ENCODE data around the gene NCMAP. TPM values are rescaled to one million over a fixed set of nuclear protein-coding genes. Genes with fewer than 3 reads are reported as not detected.

Gene NCMAP
- total RNA-seq, 1 donor from 2014 or later = 1.9 TPM

DNA sequence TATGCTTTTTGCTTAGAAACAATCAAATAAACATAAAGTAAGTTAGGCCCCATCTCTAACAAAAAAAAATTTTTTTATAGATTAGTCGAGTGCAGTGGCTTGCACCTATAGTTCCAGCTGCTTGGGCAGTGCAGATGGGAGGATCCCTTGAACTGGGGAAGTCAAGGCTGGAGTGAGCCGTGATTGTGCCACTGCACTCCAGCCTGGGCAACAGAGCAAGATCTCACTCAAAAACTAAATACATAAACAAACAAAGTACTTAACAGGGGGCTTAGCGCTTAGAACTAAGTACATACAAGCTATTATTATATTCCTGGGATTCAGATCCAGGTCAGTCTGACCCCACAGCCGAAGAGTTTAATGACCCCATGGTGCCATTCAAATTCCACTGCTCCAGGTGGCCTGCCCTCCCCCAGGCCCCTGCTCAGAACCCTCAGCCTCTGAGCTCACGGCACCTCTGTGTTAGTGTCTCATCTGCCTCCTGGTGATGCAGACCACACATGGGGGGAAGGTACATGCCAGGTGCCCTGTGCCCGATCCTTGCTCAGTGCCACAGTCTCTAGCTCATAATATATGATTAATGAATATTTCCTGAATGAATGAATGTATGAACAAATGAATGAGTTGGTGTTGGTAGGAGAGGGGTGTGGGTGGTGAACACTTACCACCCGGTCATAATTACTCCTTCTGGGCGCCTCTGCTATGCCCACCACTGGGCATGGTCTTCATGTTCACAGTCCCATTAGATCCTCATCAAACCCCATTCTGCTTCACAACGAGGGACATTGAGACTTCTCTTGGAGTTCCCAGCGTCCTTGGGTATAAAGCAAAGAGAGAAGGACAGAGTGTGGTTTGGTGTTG, 14.6 kb downstream of the NCMAP start:
- DNase-seq (ENCODE audit: low spot score) = no peak

DNA sequence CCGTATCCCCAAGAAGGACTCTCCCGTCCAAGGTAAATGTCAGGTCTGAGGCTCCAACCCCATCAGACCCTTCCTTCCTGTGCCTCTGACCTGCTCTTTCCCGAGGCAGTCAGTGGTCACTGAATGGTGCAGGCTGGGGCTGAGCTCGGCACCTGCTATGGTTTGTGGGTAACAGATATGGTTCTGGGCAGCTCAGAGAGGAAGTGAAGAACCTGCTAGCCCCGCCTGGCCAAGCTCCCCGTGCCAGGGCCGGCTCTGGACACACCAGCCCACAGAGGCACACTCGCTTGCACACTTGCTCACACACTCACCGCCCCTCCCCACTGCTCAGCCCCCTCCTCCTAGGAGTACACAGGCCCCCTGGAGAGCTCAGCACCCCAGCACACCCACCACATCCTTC, 16.4 kb downstream of the NCMAP start:
- DNase-seq (ENCODE audit: low spot score) = no peak

DNA sequence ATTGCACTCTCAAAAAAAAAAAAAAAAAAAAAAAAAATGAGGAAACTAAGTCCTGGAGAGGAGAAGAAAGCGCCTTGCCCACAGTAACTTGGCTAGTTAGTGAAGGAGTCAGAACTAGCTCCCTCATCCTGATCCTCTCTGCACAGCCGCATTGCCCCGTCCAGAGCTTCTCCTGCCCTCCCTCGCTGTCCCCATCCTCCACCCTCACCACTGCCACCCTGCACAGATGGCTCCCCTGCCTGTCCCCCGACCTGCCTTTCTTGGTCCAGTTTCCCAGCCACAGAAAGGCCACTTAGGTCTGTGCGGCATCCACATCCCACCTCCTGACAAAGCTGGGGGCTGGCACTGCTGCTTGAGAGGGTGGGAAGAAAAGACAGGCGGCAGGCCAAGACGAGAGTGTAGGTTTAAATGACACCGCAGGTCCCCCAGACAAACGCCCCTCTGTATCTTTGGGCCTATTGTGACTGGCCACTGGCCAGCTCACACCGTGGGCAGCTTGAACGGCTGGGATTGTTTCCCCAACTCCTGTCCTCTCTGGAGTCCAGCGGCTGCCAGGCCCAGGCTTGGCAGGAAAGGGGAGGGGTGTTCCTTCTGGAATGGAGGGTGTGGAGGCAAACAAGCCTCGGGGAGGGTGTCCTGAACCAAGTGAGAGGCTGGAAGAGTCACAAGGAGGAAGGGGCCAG, 20.2 kb downstream of the NCMAP start:
- no peak for DNase-seq (ENCODE audit: low spot score)

DNA sequence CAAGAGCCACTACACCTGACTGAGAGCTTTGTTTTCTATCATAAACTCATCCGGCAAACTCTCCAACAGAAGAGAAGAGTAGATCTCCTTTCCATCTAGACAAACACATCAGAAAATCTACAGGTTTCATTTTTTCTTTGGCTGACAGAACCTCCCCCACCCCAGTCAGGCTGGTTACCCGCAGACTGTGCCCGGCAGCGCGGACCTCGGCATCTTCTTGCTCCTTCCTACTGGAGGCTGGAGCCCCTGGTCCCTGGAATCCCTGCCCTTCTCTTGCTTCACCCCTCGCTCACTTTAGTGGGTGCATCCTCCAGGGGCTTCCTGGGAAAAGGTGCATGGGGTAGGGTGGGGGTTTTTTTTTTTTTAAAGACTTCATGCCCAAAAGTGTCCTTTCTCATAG, 23.0 kb downstream of the NCMAP start:
- DNase-seq (ENCODE audit: low spot score) = no peak

DNA sequence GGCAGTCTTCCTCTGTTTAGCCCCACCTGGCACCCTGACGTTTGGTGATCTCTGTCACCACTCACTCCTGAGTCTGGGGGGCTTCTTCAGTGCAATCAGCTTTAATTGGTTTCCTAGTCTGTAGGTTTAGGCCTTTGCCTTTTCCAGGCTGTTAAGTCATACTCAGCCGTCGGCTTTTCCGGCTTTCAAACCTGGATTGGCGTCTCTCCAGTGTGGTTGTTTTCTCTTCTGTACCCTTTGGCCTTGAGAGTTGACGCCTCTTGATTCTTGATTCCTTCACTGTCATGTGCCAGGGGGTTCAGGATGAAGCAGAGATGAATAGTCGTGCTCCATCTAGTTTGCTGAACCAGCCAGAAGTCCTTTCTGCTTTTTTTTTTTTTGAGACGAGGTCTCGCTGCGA, 24.9 kb downstream of the NCMAP start:
- DNase-seq (ENCODE audit: low spot score) = no peak

DNA sequence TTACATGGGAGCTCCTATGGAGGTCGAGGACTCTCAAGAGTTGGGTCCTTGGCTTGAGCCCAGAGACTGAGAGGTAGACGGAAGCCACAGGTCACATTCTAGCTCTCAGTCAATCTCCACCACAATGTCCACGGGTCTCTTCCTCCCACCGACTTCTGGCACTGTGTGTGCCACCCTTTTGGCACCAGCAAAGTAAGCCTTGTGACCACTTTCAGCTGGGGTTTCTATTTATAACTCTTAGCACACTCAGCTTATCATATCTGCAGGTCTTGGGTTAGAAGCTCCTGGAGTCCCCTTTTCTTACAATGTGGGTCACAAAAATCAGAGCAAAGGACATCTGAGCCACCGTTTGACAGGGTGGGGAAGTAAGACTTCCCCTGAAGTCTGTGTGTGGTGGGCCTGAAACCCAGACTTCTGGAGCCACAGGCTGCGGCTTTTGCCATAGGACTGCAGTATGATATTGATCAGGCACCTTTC, 28.3 kb downstream of the NCMAP start:
- DNase-seq (ENCODE audit: low spot score) = no peak

DNA sequence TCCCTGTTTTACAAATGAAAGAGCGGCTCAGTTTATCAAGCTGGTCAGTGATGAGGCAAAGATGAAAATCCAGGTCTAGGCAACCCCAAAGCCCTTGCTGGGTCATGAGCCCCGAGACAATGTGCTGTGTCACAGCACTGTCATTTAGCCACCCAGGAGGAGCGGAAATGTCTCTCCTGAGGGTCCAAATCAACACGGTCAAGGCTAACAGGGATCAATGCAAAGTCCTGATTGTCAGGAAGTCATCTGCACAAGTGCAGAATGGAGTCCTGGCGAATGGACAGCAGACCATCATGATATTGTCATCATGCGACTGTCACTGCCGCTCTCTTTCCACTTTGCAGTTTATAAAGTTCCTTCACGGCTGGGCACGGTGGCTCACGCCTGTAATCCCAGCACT, 30.2 kb downstream of the NCMAP start:
- DNase-seq (ENCODE audit: low spot score) = no peak

DNA sequence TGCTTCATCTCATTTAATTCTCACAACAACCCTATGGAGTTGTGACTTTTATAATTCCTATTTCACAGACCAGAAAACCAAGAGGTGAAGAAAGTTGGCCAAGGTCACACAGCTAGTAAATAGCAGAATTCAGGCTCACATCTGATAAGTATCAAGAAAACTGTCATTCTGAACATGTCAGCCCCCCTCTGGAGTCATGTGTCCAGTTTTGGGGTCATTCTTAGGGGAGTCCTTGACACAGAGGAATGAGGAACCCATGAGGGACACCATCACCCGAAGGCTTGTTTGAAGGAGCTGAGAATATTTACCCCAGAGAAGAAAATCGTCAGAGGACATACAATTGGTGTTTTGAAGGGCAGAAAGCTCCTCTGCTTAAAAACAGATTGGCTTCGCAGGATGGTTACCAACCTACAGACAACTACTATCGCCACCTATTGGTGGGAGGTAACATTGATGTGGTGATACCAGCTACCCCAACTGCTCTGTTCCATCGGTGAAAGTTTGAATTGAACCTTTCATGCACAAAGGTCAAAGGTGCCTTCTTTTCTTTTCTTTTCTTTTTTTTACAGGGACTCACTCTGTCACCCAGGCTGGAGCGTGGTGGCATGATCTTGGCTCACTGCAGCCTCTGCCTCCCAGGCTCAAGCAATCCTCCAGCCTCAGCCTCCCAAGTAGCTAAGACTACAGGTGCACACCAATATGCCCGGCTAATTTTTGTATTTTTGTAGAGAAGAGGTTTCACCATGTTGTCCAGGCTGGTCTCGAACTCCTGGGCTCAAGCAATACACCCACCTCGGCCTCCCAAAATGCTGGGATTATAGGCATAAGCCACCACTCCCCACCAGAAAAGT, 31.3 kb downstream of the NCMAP start:
- DNase-seq (ENCODE audit: low spot score) = peak; percentile 43

DNA sequence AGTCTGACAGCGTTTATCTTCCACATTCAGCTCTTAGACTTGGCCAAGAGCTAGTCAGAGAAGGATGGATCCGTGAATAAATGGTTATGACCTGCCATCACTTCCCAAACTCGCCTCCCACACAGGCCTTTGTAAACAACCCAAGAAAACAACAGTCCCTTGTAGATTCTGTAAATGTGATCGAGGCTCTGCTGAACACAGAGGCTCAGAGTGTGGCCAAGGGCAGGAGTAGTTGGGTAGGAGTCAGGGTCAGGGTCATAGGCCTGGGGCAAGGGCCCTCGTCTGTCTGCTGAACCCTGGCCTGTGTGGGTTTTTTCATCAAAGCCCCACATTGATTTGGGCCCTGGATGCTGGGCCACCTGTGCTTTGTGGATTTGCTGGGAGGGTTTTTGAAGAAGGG, 32.7 kb downstream of the NCMAP start:
- DNase-seq (ENCODE audit: low spot score) = no peak

DNA sequence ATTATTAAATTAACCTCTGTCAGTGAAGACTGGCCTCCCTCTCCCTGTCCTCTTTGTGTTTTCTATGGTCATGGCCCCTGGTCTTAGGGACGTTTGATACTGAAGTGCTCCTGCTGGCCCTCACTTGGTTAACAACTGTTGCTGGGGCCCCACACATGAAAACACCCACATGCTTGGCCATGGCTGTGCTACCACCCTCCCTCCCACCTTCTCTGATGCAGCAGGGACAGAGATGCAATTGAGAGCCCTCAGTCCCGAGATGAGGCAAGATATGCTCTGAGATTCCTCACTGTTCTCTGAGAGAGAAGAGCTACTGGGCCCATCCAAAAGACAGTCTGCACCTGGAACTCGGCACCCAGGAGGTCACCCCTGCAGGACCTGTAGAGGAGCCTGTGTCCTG, 33.3 kb downstream of the NCMAP start:
- DNase-seq (ENCODE audit: low spot score) = no peak

DNA sequence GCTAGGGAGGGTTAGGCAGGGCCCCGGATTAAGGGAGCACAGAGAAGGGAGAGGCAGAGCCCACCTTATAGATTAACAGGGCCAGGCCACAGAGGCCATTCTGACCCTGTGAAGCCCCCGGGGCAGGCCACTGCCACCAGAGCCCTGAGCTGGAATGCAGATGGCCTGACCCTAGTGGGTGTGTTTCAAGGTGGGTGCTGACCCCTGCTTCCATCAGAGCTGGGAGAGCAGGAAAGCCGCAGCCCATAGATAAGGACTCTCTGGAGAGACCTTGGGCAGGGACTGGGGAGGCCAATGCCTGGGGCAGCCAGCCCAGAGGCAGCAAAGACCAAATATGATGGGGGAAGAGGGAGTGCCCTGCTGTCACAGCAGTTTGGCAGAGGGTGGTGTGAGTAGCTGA, 35.9 kb downstream of the NCMAP start:
- no peak for DNase-seq (ENCODE audit: low spot score)

DNA sequence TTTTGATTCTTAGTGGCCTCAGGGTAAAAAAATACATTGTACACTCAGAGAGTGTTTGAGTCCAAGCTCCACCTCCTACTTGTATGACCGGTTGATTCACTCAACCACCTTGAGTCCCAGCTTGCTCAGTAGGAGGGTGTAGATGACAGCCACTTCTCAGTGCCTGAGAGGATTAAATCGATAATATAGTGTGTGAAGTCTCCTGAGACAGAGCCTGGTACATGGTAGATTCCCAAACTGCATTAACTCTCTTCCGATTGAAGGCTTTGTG, 38.4 kb downstream of the NCMAP start:
- peak; percentile 42 for DNase-seq (ENCODE audit: low spot score)

DNA sequence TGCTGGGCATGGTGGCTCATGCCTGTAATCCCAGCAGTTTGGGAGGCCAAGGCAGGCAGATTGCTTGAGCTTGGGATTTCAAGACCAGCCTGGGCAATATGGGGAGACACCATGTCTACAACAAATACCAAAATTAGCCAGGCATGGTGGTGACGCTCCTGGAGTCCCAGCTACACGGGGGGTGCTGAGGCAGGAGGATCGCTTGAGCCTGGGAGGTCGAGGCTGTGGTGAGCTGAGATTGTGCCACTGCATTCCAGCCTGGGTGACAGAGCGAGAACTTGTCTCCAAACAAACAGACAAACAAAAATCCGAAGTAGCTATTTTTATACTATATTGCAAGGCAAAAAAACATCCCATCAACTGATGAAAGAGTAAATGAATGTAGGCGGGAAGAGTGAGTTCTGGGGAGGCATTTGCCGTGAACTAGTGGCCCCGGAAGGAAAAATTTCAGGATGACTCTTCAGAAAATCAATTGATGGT, 40.6 kb downstream of the NCMAP start:
- no peak for DNase-seq (ENCODE audit: low spot score)

DNA sequence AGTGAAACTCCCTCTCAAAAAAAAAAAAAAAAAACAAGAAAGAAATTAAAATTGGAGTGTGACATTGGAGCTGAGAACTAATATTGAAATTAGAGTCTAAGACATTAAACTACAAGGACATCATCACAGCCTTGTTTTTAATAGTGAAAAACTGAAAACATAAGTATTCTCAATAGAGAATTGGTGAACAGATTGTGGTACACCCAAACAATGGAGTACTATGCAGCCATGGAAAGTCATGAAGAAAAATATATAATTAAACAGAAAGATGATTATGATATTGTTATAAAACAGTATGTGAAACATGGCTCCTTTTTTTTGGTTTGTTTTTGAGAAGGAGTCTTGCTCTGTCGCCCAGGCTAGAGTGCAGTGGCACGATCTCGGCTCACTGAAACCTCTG, 43.4 kb downstream of the NCMAP start:
- no peak for DNase-seq (ENCODE audit: low spot score)

DNA sequence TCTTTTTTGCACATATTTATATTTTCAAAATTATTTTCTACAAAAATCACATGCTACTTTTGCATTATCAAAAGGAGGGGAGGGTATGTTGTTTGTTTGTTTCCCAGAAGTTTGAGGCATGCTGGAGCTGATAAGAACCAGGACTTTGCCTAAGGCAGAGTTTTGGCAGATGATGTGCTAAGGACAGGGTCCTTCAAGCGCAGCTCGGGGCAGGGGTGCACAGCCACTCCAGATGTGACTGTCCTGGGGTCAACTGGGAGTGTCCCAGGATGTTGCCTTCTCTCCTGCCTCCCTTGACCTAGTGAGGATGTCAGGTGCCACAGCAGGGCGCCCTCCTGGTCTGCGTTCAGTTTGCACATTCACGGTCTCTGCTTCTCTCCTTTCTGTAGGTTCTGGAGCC, 44.7 kb downstream of the NCMAP start:
- no peak for DNase-seq (ENCODE audit: low spot score)

DNA sequence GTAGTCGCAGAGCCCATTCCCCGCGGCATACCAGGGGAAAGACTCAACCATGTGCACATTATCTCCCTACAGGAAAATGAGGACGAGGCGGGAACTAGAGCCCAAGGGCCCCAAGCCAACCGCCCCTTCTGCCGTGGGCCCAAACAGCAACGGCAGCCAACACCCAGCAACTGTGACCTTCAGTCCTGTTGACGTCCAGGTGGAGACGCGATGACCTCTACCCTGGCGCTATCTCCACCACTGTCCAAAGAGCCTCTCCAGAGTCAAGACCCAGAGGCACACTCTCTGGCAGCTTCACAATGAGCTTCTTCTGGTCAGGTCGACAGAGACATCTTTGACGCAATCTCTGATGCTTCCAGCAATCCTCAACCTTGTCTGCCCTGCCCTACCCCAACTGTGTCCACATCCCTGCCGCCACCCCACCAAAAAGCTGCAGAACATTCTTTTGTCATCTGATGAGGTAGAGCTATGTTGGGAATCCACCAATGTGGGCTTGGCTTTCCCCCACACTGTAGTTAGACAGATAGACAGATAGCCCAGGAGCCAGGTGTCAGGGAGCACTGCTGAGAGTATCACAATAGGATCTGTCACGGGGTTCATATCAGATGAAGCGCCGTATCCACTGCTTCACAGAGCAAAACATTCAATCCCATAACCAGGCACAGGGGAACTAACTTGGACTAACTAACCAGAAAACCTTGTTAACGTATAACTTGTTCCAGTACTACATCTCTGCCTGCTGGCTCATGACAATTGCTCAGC, 49.8 kb downstream of the NCMAP start:
- no peak for DNase-seq (ENCODE audit: low spot score)

DNA sequence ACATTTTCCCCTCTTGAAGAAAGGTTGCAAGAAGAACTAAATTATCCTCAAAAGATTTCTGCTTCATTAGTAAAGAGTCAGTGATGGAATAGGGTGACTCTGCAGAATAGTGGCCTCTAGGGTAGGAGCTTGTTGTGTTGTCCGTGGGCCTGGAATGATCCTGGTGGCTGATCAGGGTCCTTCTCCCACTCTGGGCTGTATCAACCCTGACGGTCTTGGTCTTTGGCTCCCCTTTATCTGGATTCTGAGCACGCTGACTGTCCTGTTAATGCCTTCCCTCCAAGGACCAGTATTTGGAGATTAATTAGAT, 50.4 kb downstream of the NCMAP start:
- no peak for DNase-seq (ENCODE audit: low spot score)

DNA sequence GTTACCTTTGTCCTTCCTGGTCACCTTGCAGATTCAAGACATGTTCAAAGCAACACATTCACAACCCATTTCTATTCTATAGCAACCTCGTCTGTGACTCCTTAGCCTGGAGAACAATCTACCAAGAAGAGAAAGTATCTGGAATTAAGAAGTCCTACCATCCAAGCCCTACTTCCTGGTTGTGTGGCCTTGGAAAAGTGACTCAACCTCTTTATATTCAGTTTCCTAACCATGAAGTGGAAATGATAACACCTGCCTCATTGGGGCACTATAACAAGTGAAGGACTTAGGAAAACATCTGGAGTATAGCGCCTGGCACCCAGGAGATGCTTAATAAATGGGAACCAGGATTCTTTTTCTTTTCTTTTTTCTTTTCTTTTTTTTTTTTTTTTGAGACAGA, 50.7 kb downstream of the NCMAP start:
- DNase-seq (ENCODE audit: low spot score) = no peak

DNA sequence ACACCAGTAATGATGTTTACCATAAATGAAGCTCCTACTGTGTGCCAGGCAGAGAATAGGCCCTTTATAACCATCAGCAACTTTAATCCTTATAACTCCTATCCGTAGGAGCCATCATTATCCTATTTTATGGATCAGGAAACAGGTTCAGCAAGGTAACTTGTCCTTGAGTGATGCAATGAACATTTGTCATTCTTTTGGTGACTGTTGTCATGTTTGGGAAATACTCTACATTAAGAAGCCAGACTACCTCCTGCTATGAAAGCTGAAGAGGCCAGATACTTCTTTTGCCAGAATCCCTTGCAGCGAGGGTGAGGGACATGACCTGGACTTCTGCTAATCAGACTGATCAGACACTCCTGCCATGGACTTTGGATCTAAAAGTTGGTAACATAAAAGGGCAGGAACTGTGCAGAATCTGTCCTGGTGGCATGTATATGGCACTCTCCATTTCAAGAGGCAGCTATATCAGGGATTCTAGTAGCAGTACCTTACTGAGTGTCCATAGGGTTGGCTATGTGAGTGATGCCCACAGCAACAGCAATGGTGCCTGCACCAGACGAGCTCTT, 54.1 kb downstream of the NCMAP start:
- no peak for DNase-seq (ENCODE audit: low spot score)

DNA sequence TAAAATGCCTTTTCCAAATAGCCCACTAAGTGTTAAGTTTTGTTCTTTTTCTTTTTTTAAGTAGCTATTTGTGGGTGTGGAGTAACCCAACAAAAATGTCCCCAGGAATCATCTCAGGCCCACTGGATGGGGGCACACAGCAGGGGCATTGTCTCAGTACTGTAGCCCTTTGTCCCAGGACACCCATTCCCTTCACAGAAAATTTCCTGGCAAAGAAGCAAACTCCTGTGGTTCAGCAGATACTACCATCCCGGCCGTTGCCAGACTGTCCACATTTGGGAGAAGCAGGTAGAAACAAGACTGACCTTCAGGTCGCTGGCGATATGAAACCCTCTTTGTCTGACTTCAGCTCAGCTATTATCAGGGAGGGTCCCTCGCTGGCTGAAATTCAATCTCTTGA, 63.5 kb downstream of the NCMAP start:
- no peak for DNase-seq (ENCODE audit: low spot score)

DNA sequence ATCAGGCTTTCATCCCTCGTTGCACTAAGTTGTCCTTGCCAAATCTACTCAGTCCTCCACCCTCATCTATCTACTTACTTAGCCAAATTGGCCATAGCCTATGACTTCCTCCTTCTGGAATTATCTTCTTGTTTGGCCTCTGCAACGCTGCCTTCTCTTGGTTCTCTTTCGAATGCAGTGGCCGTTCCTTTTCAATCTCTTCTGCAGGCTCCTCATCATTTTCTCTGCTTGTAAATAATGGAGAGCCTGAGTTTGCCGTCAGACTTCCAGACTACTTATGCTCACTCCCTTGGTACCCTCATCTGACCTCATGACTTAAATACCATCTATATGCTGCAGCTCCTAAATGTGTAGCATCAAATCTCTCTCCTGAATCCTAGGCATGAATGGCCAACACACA, 64.8 kb downstream of the NCMAP start:
- DNase-seq (ENCODE audit: low spot score) = no peak
